ENCODE measurements around the gene SYNGAP1. TPM values are rescaled to one million over a fixed set of nuclear protein-coding genes. Genes with fewer than 3 reads are reported as not detected.
"Not testable (repeated sequence)": the region's sequence is repeated elsewhere in the genome, so short reads cannot be mapped to it uniquely, and the experiment has no call there.

Gene SYNGAP1
- total and polyA plus RNA-seq, 5 donors, result 8.0 to 13.2 (median 8.6) TPM

DNA sequence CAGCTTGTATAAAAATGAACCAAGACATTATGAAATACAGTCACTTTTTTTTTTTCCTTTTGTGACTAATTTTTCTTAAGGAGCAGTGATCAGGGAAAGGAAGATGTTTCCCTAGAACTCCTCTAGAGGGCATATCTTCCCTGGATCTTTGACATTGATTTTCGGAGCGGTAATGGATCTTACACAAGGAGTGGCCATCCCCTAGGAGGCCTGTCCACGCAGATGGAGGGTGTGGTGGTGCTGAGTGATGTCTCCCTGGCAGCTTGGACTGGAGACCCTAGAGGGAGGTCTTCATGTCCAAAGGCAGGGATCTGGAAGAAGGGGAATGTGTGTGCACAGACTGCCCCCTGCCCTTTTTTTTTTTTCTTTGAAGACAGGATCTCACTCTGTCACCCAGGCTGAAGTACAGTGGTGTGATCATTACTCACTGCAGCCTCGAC is 35.3 kb upstream of the SYNGAP1 start:
- DNase-seq (no peak), ATAC-seq (peak; percentile 46 to 57)
- no peaks in the 10 kb centered on the region for H3K27me3 ChIP-seq (ENCODE audit: control insufficient read depth, insufficient read depth)
- no peak overlapping the region for H3K27ac ChIP-seq (ENCODE audit: low read length)
- WGBS, result 28% methylated on average over 4 of the region's 4 CpGs
- no peaks in the 10 kb centered on the region for H3K9me3 ChIP-seq (ENCODE audit: control insufficient read depth, low read length)
- no peak overlapping the region for H3K4me3 ChIP-seq (ENCODE audit: low read length)
- no peaks in the 10 kb centered on the region for H3K4me1 ChIP-seq (ENCODE audit: control insufficient read depth, insufficient read depth, low read length)
- intact Hi-C loops (cut with DNase I), result no loop called here

DNA sequence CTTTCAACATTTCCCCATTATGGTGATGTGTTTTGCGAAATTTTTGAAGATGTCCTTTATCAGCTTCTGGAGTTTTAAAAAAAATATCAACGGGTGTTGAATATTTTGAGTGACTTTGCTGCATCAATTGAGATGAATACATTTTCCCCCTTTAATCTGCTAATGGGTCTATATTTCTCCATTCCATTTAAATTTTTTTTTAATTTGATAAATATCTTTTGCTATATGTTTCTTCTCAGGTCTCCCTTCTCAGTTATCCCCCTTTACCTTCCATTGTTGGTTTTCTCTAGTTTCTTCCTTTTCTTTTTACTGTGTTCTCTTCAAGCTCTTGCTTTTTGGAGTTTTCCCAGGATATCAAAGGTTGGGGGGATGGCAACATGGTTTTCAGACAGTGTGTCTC is 29.7 kb upstream of the SYNGAP1 start:
- Histone ChIP-seq H3K4me1 (ENCODE audit: control insufficient read depth, insufficient read depth, low read length) (no peaks in the 10 kb centered on the region), H3K9me3 (ENCODE audit: control insufficient read depth, low read length) (no peaks in the 10 kb centered on the region), H3K27me3 (ENCODE audit: control insufficient read depth, insufficient read depth) (no peaks in the 10 kb centered on the region), H3K27ac (ENCODE audit: low read length) (no peak overlapping the region), H3K4me3 (ENCODE audit: low read length) (no peak overlapping the region)
- 84% methylated on average over 2 of the region's 2 CpGs for WGBS
- ATAC-seq (no peak), DNase-seq (no peak)
- intact Hi-C loops (cut with DNase I), result no loop called here

DNA sequence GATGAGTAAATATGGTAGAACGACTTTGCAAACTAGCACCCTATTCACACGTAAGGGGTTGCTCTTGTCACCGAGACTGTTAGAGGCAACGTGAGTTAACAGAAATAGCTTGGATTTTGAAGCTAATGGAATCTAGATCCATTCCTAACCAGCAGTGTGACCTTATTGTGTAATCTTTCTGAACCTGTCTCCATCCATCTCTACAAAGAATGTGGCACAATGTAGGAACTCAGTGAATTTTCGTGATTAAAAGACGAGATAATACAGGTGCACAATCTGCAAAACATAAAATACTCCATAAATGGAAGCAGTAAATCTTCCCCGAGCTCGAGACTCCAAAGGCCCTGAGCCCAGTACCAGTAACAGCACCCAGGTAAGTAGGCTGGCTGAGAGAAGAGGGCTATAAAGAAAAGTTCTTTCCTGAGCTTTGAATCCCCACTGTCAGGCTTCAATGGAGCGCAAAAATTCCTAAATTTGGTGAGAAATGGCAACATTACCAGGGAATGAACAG is 29.0 kb upstream of the SYNGAP1 start:
- DNase-seq (no peak), ATAC-seq (no peak)
- H3K4me1 ChIP-seq (ENCODE audit: control insufficient read depth, insufficient read depth, low read length), result no peaks in the 10 kb centered on the region
- H3K9me3 ChIP-seq (ENCODE audit: control insufficient read depth, low read length), result no peaks in the 10 kb centered on the region
- H3K27me3 ChIP-seq (ENCODE audit: control insufficient read depth, insufficient read depth), result no peaks in the 10 kb centered on the region
- intact Hi-C loops (cut with DNase I), result no loop called here
- WGBS, result 80% methylated on average over 9 of the region's 9 CpGs
- H3K27ac ChIP-seq (ENCODE audit: low read length), result peak overlapping the region; percentile 89
- no peak overlapping the region for H3K4me3 ChIP-seq (ENCODE audit: low read length)

DNA sequence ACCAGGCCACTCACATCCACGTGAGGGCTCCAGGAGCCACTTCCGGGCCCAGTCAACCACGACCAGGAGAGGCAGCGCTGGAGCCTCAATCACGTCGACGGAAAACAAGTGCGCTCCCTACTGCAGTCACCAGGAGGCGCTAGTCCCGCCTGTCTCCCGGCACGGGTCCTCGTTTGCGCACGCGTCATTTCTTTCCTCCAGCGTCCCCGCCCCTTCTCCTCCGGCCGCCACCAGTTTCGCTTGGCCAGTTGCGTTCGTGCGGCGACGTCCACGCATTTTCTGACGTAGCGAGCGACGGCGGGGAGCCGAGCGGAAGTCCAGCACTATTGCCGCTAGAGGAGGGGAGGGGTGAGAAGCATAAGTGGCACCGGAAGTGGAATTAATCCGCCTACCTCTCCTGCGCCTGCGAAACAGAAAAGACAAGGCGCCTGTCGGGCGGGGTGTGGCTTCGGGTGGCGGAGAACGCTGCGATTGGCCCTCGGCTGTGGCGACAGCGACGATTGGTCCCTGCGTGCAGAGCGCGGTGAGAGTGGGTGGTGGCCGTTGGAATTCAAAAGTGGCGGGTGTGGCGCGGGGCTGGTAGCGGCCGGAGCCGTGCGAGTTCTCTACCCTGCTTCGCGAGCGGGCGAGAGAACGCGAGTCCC is 28.5 kb upstream of the SYNGAP1 start, which contains the start of gene KIFC1:
Gene KIFC1 (plus strand): TSS at position 546 of the 644 bp plus-strand sequence. CDS start 163 bp downstream, outside the sequence.
- H3K4me1 ChIP-seq (ENCODE audit: control insufficient read depth, insufficient read depth, low read length), result no peaks in the 10 kb centered on the region
- peak; percentile 99 to 100 (median 100) for DNase-seq
- no peaks in the 10 kb centered on the region for H3K9me3 ChIP-seq (ENCODE audit: control insufficient read depth, low read length)
- intact Hi-C loops (cut with DNase I), result no loop called here
- H3K27ac ChIP-seq (ENCODE audit: low read length), result peak within 1 kb of the TSS; percentile 89
- whole genome bisulfite sequencing, result under 1% methylated on average over 67 of the region's 67 CpGs
- peak within 1 kb of the TSS; percentile 4 for H3K4me3 ChIP-seq (ENCODE audit: low read length)
- no peaks in the 10 kb centered on the region for H3K27me3 ChIP-seq (ENCODE audit: control insufficient read depth, insufficient read depth)
- peak; percentile 99 for ATAC-seq

DNA sequence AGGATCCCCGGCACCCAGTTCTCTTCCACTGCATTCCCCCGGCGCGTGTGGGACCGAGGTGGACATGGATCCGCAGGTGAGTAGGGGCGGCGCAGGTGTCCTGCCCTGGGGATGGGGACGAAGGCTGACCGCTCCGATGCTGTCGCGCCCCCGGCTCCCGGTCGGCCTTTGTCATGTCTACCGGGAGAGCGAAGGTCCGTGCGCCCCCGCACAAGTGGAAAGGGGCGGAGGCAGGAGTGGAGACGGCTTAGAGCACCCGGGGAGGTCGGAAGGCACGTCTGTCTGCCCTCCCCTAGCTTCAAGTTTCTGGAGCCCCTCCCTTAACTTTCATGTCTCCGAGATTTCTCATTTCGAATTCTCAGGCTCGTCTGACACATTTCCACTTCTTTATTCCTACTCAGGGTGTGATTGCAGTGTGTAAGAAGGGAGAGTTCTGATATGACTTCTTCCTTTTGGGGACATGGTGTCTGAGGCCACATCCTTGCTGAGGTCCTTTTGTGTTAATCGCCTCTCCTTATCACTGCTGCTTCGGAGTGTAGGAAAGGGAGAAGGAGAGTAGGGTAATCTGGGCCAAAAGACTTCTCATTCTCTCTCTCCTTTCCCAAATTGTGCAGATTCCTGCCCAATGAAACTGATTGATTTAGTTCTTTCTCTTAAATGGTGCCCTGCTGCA is 27.8 kb upstream of the SYNGAP1 start:
- H3K27ac ChIP-seq (ENCODE audit: low read length), result no peak overlapping the region
- no peak for ATAC-seq
- H3K4me1 ChIP-seq (ENCODE audit: control insufficient read depth, insufficient read depth, low read length), result no peaks in the 10 kb centered on the region
- H3K4me3 ChIP-seq (ENCODE audit: low read length), result peak overlapping the region; percentile 4
- no peaks in the 10 kb centered on the region for H3K9me3 ChIP-seq (ENCODE audit: control insufficient read depth, low read length)
- intact Hi-C loops (cut with DNase I), result no loop called here
- under 1% methylated on average over 31 of the region's 31 CpGs for WGBS
- no peaks in the 10 kb centered on the region for H3K27me3 ChIP-seq (ENCODE audit: control insufficient read depth, insufficient read depth)
- DNase-seq, result no peak

DNA sequence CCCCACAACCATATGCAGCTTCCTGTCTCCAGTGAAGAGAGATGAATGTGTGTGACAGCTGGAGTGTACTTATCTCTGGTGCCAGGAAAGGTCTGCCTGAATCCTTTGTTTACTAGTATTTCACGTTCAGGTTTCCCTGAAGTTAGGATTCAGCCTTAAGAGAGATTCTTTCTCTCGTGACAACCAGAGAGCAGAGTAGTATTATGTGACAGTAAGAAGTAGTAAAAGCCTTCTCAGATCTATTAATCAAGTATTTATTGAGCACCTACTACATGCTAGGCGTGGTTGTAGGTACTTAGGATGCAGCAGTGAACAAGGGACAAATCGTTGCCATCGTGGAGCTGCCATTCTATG is 27.3 kb upstream of the SYNGAP1 start:
- WGBS, result 42% methylated on average over 5 of the region's 5 CpGs
- DNase-seq, result no peak
- intact Hi-C loops (cut with DNase I), result no loop called here
- Histone ChIP-seq H3K4me1 (ENCODE audit: control insufficient read depth, insufficient read depth, low read length) (no peaks in the 10 kb centered on the region), H3K9me3 (ENCODE audit: control insufficient read depth, low read length) (no peaks in the 10 kb centered on the region), H3K27me3 (ENCODE audit: control insufficient read depth, insufficient read depth) (no peaks in the 10 kb centered on the region), H3K4me3 (ENCODE audit: low read length) (no peak overlapping the region), H3K27ac (ENCODE audit: low read length) (no peak overlapping the region)
- ATAC-seq, result no peak

DNA sequence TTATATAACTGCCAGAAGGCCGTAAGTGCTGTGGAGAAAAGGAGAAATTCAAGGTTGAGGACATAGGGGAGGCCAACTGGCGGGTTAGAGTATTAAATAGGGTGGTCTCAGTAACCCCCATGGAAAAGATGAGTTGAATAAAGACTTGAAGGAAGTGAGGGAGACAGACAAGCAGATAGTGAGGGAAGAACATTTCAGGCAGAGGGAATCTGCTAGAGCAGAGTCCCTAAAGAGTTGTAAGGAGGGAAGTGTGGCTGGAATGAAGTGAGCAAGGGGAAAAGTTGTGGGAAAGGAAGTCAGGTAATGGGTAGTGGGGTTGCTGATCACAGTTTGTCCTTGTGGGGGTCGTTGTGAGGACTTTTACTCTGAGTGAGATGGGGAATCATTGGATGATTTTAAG is 26.9 kb upstream of the SYNGAP1 start:
- intact Hi-C loops (cut with DNase I), result no loop called here
- H3K27me3 ChIP-seq (ENCODE audit: control insufficient read depth, insufficient read depth), result no peaks in the 10 kb centered on the region
- H3K4me1 ChIP-seq (ENCODE audit: control insufficient read depth, insufficient read depth, low read length), result no peaks in the 10 kb centered on the region
- no peak overlapping the region for H3K4me3 ChIP-seq (ENCODE audit: low read length)
- WGBS, result 62% methylated on average over 3 of the region's 3 CpGs
- no peaks in the 10 kb centered on the region for H3K9me3 ChIP-seq (ENCODE audit: control insufficient read depth, low read length)
- no peak for ATAC-seq
- DNase-seq, result no peak
- H3K27ac ChIP-seq (ENCODE audit: low read length), result no peak overlapping the region

DNA sequence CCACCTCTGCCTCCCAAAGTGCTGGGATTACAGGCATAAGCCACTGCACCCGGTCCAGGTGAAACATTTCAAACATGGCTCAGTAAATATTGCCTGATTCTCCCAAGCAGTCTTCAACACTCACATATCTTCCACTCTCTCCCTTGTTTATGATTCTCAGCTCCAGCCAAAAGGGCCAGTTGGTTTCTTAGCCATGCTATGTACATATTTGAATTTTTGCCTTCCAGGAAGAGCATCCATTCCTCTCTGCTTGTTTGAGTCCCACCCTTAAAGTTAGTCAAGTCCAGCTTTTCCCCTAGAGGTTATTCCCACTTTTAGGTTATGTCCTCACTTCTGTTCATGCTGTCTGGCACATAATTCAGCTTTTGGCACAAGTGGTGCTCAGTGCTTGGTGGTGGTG is 22.3 kb upstream of the SYNGAP1 start:
- intact Hi-C loops (cut with DNase I), result no loop called here
- DNase-seq, result no peak
- ATAC-seq, result no peak
- no peak overlapping the region for H3K27ac ChIP-seq (ENCODE audit: low read length)
- H3K4me3 ChIP-seq (ENCODE audit: low read length), result no peak overlapping the region
- no peaks in the 10 kb centered on the region for H3K4me1 ChIP-seq (ENCODE audit: control insufficient read depth, insufficient read depth, low read length)
- H3K9me3 ChIP-seq (ENCODE audit: control insufficient read depth, low read length), result no peaks in the 10 kb centered on the region
- H3K27me3 ChIP-seq (ENCODE audit: control insufficient read depth, insufficient read depth), result no peaks in the 10 kb centered on the region
- 94% methylated on average over 1 of the region's 1 CpG for WGBS

DNA sequence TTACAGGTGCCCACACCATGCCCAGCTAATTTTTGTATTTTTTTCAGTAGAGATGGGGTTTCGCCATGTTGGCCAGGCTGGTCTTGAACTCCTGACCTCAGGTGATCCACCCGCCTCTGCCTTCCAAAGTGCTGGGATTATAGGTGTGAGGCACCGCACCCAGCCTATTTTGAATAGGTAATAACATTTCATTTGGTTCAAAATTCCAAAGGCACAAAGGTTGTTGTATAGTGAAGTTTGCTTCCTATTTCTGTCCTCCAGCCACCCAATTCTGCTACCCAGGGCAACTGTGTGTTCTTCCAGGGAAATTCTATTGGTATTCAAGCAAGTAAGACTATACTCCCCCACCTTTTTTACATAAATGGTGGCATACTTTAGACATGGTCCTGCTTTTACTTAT is 21.3 kb upstream of the SYNGAP1 start:
- H3K9me3 ChIP-seq (ENCODE audit: control insufficient read depth, low read length); intact Hi-C loops (cut with DNase I); H3K4me1 ChIP-seq (ENCODE audit: control insufficient read depth, insufficient read depth, low read length); ATAC-seq; DNase-seq; H3K4me3 ChIP-seq (ENCODE audit: low read length); H3K27me3 ChIP-seq (ENCODE audit: control insufficient read depth, insufficient read depth); H3K27ac ChIP-seq (ENCODE audit: low read length): not testable (repeated sequence)
- 99% methylated on average over 3 of the region's 3 CpGs for WGBS

DNA sequence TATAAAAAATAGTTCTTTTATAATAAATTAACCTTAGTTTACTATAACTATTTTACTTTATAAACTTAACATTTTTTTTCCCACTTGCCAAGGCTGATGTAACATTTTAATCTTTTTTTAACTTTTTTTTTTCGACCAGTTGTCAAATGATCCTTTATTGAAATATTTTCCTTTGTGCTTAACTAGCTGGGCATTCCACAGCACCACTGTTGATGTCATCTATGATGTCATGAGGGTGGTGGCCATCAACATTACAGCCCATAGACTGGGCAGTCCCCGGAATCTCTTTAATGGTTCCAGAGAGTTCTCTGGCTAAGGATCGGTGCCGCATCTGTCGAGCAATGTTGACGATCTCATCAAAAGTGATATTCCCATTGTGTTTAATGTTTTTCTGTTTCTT is 20.0 kb upstream of the SYNGAP1 start:
- H3K4me1 ChIP-seq (ENCODE audit: control insufficient read depth, insufficient read depth, low read length); H3K4me3 ChIP-seq (ENCODE audit: low read length); H3K9me3 ChIP-seq (ENCODE audit: control insufficient read depth, low read length); H3K27ac ChIP-seq (ENCODE audit: low read length); intact Hi-C loops (cut with DNase I); DNase-seq; ATAC-seq; H3K27me3 ChIP-seq (ENCODE audit: control insufficient read depth, insufficient read depth): not testable (repeated sequence)
- WGBS, result 96% methylated on average over 6 of the region's 6 CpGs

DNA sequence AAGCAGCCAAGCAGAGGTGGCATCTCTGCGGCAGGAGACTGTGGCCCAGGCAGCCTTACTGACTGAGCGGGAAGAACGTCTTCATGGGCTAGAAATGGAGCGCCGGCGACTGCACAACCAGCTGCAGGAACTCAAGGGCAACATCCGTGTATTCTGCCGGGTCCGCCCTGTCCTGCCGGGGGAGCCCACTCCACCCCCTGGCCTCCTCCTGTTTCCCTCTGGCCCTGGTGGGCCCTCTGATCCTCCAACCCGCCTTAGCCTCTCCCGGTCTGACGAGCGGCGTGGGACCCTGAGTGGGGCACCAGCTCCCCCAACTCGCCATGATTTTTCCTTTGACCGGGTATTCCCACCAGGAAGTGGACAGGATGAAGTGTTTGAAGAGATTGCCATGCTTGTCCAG is 15.0 kb upstream of the SYNGAP1 start:
- no peak overlapping the region for H3K4me3 ChIP-seq (ENCODE audit: low read length)
- WGBS, result 93% methylated on average over 17 of the region's 17 CpGs
- no peaks in the 10 kb centered on the region for H3K4me1 ChIP-seq (ENCODE audit: control insufficient read depth, insufficient read depth, low read length)
- ATAC-seq (no peak), DNase-seq (no peak)
- no peaks in the 10 kb centered on the region for H3K27me3 ChIP-seq (ENCODE audit: control insufficient read depth, insufficient read depth)
- H3K27ac ChIP-seq (ENCODE audit: low read length), result no peak overlapping the region
- intact Hi-C loops (cut with DNase I), result no loop called here
- no peaks in the 10 kb centered on the region for H3K9me3 ChIP-seq (ENCODE audit: control insufficient read depth, low read length)

Data from right cardiac atrium (tissue), 5 donors.